GM21576 (cell line): ENCODE data around the gene PAPOLG.
"Not testable (repeated sequence)": the region's sequence is repeated elsewhere in the genome, so short reads cannot be mapped to it uniquely, and the experiment has no call there.

Source experiments
- ATAC-seq: cut with Tn5 transposase; IDR thresholded peaks from one replicate; pipeline ENCODE4 v1.9.1; 2021; ENCODE audit warnings: mild to moderate bottlenecking, moderate library complexity; ENCODE audit not compliant: unreplicated experiment

Gene PAPOLG

GRCh38 chr2:60771508-60771907 lies 15.4 kb downstream of the PAPOLG start:
- ATAC-seq, result no peak

GRCh38 chr2:60775048-60775639 lies 19.1 kb downstream of the PAPOLG start:
- ATAC-seq, result no peak

GRCh38 chr2:60778352-60778751 lies 22.3 kb downstream of the PAPOLG start:
- ATAC-seq, result no peak

- ATAC-seq, result no peak
Observed at GRCh38 chr2:60779426-60779825, 23.4 kb downstream of the PAPOLG start.

- ATAC-seq, result no peak
Observed at GRCh38 chr2:60780721-60781120, 24.7 kb downstream of the PAPOLG start.

GRCh38 chr2:60793169-60793568 lies 37.1 kb downstream of the PAPOLG start:
- ATAC-seq, result no peak

- no peak for ATAC-seq
Observed at GRCh38 chr2:60794271-60794863, 38.3 kb downstream of the PAPOLG start.

GRCh38 chr2:60796573-60797509 lies 40.8 kb downstream of the PAPOLG start:
- ATAC-seq, result no peak

GRCh38 chr2:60804473-60804872 lies 48.4 kb downstream of the PAPOLG start:
- no peak for ATAC-seq

GRCh38 chr2:60806595-60806987 lies 50.5 kb downstream of the PAPOLG start:
- no peak for ATAC-seq

- peak; percentile 66 for ATAC-seq
Observed at GRCh38 chr2:60806988-60807681, 51.1 kb downstream of the PAPOLG start.

GRCh38 chr2:60808330-60808801 lies 52.3 kb downstream of the PAPOLG start:
- no peak for ATAC-seq

GRCh38 chr2:60811491-60812375 lies 55.7 kb downstream of the PAPOLG start:
- ATAC-seq, result no peak

- ATAC-seq, result not testable (repeated sequence)
Observed at GRCh38 chr2:60817191-60817590, 61.1 kb downstream of the PAPOLG start.

GRCh38 chr2:60818272-60818671 lies 62.2 kb downstream of the PAPOLG start:
- ATAC-seq, result no peak

- ATAC-seq, result no peak
Observed at GRCh38 chr2:60819155-60819862, 63.2 kb downstream of the PAPOLG start.

GRCh38 chr2:60819936-60820335 lies 63.9 kb downstream of the PAPOLG start:
- no peak for ATAC-seq

GRCh38 chr2:60820416-60821132 lies 64.5 kb downstream of the PAPOLG start:
- ATAC-seq, result no peak

- no peak for ATAC-seq
Observed at GRCh38 chr2:60821133-60821469, 65.0 kb downstream of the PAPOLG start.
